ENCODE measurements around the gene TAT.

TAT gene

DNA sequence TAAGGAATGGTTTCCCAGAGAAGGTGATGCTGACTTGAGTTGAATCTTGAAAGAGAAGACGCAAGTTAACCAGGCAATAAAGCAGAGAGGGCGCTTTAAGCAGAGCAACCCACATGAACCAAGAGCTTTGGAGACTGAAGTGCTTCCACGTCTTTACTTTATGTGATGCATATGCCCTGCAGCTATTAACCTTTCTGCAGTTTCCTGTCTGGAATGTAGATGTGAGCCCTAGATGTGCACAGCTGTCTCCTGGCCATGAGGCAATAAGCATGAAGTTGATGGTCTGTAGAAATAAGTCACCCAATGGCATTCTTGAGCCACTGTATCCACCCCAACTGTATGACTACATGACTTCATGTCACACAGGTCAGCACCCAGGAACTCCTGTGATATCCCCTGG is 56.3 kb downstream of the TAT start:
- Histone ChIP-seq H3K27me3 (ENCODE audit: control insufficient read depth in 5 of 5, insufficient read depth in 4 of 5, low read length in 5 of 5) (peaks cover 0 to 4% (median 0%) of the 10 kb centered on the region in 5 donors), H3K27ac (ENCODE audit: low read depth, low read length) (no peak overlapping the region), H3K9ac (ENCODE audit: low read length in 5 of 5) (no peak overlapping the region)

More for the DNA sequence above, 56.3 kb downstream of the TAT start:
- Histone ChIP-seq H3K4me1 (ENCODE audit: control insufficient read depth in 5 of 5, insufficient read depth in 5 of 5, low read length in 5 of 5) (no peaks in the 10 kb centered on the region), H3K4me3 (ENCODE audit: low read depth in 1 of 5, low read length in 5 of 5) (no peak overlapping the region), H3K36me3 (ENCODE audit: control insufficient read depth in 5 of 5, insufficient read depth in 5 of 5, low read length in 5 of 5) (no peaks in the 10 kb centered on the region), H3K9me3 (ENCODE audit: control insufficient read depth in 5 of 5, low read length in 5 of 5) (no peaks in the 10 kb centered on the region)

Data from subcutaneous abdominal adipose tissue (tissue), 5 donors.